Stimulated activated CD4-positive, alpha-beta T cell treated with anti-CD3 and anti-CD28 coated beads, Interleukin-4, amount 100 ng/mL, for 4 hours (primary cell): ENCODE data around the gene ZNF786.
A peak's percentile ranks its signal among the peaks of the same experiment; 100 is the strongest.
"Not testable (repeated sequence)": the region's sequence is repeated elsewhere in the genome, so short reads cannot be mapped to it uniquely, and the experiment has no call there.

Experiments
- DNase-seq, 2 experiments: peaks; one replicate each; pipeline ENCODE4 v3.0.0-alpha.2; 2020

Gene ZNF786

GRCh38 chr7:149090397-149091195, at the start of gene ZNF786:
ZNF786 (minus strand) TSS chr7:149090718; CDS start chr7:149090640, 78 bp downstream.
- peak; percentile 94 to 95 for DNase-seq

- DNase-seq = no peak
Measured at GRCh38 chr7:149136118-149136517, 45.6 kb upstream of the ZNF786 start.

- no peak for DNase-seq
Measured at GRCh38 chr7:149133028-149133710, 42.7 kb upstream of the ZNF786 start.

GRCh38 chr7:149130572-149131198, 40.2 kb upstream of the ZNF786 start:
- DNase-seq = no peak

GRCh38 chr7:149126662-149127266, 36.2 kb upstream of the ZNF786 start:
- DNase-seq = peak; percentile 69 to 70

GRCh38 chr7:149125863-149126661, 35.5 kb upstream of the ZNF786 start, which contains the start of gene ZNF425:
ZNF425 (minus strand) TSS chr7:149126324; CDS start chr7:149126213, 111 bp downstream.
- peak; percentile 90 to 98 for DNase-seq

- no peak for DNase-seq
Measured at GRCh38 chr7:149125189-149125862, 34.8 kb upstream of the ZNF786 start.

GRCh38 chr7:149109969-149110368, 19.5 kb upstream of the ZNF786 start:
- no peak for DNase-seq

- DNase-seq = no peak
Measured at GRCh38 chr7:149104749-149105148, 14.2 kb upstream of the ZNF786 start.

- DNase-seq = no peak
Measured at GRCh38 chr7:149104214-149104613, 13.7 kb upstream of the ZNF786 start.

- no peak for DNase-seq
Measured at GRCh38 chr7:149103424-149103823, 12.9 kb upstream of the ZNF786 start.

GRCh38 chr7:149102666-149103065, 12.1 kb upstream of the ZNF786 start:
- DNase-seq = no peak

GRCh38 chr7:149100821-149101220, 10.3 kb upstream of the ZNF786 start:
- no peak for DNase-seq

- no peak for DNase-seq
Measured at GRCh38 chr7:149099058-149099457, 8.5 kb upstream of the ZNF786 start.

- no peak for DNase-seq
Measured at GRCh38 chr7:149097088-149097487, 6.6 kb upstream of the ZNF786 start.

GRCh38 chr7:149093228-149093627, 2.7 kb upstream of the ZNF786 start:
- DNase-seq = no peak

- DNase-seq = not testable (repeated sequence)
Measured at GRCh38 chr7:149092244-149092643, 1.7 kb upstream of the ZNF786 start.

GRCh38 chr7:149087376-149087775, 3.1 kb downstream of the ZNF786 start:
- no peak for DNase-seq

GRCh38 chr7:149085866-149086265, 4.7 kb downstream of the ZNF786 start:
- no peak for DNase-seq

- no peak for DNase-seq
Measured at GRCh38 chr7:149084407-149084806, 6.1 kb downstream of the ZNF786 start.

- DNase-seq = no peak
Measured at GRCh38 chr7:149081914-149082313, 8.6 kb downstream of the ZNF786 start.

GRCh38 chr7:149077594-149077993, 12.9 kb downstream of the ZNF786 start:
- DNase-seq = no peak
